HG03159 (cell line): ENCODE results near the gene AURKA.
"Not testable (repeated sequence)": the region's sequence is repeated elsewhere in the genome, so short reads cannot be mapped to it uniquely, and the experiment has no call there.

ENCODE experiments used
- ATAC-seq: cut with Tn5 transposase; IDR thresholded peaks from one replicate; pipeline ENCODE4 v1.9.1; 2021; ENCODE audit warnings: mild to moderate bottlenecking, moderate library complexity; ENCODE audit not compliant: unreplicated experiment

AURKA gene

DNA sequence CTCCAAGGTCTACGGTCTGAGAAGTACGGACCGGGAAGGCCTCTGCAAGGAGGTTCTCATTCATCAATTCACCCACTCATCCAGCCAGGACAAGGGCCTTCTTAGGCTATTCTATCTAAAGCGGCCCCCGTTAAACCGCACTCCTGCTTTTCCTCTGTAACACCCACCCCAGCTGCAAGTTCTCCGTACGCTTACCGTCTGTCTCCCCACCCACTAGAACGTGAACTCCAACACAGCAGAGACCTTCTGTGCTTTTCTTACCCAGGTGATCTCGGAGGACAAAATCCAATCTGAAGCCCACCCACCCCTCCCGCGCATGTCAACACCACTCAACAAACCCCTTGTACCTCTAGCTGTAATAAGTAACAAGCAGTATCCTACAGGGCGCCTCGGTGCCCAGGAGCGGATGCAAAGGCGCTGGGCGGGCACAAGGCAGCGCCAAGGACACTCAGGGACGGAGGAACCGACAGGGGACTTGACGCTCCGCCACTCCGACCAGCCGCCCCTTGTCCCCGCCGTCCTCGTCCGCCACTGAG is 351 bp downstream of the AURKA start:
- ATAC-seq = peak; percentile 38

DNA sequence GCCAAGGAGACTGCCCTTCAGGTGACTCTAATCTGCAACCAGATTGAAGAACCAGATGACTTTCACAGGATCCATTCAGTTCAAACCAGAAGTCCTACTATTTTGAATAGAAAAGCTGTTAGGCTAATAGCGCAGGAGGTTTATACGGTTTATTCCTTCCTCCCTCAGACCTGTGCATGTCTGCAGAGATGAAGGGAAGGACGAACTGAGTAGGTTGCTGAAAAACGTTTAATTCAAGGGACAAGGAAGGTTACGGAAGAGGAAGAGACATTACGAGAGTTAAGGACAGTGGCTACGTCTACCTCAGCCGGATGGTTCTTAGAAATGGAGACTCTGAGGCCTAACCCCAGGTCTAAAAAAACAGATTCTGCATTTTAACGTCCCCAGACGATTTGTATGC is 978 bp downstream of the AURKA start:
- ATAC-seq = no peak

DNA sequence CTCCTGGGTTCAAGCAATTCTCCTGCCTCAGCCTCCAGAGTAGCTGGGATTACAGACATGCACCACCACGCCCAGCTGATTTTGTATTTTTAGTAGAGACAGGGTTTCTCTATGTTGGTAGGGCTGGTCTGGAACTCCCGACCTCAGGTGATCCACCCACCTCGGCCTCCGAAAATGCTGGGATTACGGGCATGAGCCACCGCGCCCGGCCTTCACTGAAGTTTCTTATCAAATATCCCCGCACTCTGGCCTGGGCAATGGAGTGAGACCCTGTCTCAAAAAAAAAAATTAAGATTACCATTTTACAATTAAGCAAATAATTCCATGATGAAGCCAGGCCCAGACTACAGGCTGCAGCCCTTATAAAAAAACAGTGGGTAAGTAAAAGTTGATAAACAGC is 1.6 kb downstream of the AURKA start:
- ATAC-seq = not testable (repeated sequence)

DNA sequence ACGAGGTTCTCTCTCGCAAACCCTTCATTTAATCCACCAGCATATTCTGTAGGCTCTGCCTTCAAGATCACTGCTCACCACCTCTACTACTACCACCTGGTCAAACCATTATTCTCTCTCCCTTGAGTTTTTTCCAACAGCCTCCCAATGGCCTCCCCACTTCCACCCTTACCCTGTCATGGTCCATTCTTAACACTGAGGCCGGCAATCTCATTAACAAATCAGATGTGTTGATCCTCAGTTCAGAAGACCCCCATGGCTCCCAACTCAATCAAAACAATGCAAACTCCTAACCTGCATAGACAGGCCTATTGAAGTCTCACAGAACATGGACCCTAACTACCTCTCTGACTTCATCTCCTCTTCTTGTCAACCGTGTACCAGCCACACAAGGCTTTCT is 2.2 kb downstream of the AURKA start:
- ATAC-seq = no peak

DNA sequence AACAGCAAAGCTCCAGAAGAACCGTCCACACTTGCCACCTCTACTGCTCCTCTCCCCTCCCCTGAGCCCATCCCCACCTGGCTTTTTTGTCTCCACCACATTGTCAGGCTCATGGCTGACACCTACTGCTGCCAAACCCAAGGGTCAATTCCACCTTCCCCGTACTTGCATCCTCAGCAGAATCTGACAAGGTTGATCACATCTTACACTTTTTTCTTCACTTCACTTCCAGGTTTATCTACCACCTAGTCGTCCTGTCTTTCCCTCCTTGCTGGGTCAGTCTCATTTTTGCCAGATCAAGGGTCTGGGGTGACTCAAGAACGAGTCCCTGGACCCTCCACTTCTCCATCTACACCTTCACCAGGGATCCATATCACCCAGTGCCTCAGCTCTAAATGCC is 3.1 kb downstream of the AURKA start:
- ATAC-seq = no peak

DNA sequence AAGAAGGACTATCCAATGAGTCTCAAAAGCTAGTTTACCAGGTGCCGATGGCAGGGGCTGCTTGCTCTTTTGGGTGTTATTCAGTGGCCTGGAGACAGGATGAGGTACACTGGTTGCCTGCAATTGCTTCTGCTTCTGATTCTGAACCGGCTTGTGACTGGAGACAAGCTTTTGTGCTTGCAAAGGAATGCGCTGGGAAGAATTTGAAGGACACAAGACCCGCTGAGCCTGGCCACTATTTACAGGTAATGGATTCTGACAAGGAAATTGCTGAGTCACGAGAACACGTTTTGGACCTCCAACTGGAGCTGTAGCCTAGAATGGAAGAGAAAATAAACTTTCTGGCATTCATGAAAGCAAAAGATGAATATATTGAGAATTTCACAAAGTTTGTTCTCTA is 5.8 kb downstream of the AURKA start:
- ATAC-seq = no peak

DNA sequence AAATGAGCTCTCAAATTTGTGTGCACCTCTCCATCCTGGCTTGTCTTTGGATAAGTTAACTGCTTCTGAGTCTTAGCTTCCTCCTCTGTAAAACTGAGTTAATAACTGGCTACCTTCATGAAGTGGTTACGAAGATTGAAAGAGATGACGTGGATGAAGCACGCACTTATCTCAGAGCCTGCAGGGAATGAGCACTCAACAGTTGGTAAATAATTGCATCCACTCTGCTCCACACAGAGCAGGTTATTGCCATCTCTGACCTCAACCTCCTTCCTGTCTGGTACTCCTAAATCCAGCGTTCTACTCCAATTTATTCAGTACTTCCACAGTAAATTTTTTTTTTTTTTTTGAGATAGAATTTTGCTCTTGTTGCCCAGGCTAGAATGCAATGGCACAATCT is 6.9 kb downstream of the AURKA start:
- no peak for ATAC-seq

DNA sequence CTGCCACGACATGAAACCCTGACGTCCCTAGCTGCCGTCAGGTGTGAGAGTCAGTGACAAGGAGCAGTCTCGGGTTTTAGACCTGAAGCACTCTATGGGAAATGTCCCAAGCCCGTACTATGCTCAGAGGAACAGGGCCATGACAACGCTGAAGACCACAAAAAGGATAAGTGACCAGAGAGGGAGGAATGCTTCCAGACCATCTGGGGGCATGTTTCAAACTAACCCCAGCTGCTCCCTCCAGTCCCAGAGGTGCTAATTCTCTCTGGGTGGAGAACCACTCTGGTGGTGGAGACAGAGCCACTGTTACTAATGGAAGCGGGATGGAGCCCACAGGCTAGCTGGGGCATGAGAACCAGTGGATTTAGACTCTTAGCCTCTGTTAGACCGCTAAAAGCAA is 8.7 kb downstream of the AURKA start:
- no peak for ATAC-seq

DNA sequence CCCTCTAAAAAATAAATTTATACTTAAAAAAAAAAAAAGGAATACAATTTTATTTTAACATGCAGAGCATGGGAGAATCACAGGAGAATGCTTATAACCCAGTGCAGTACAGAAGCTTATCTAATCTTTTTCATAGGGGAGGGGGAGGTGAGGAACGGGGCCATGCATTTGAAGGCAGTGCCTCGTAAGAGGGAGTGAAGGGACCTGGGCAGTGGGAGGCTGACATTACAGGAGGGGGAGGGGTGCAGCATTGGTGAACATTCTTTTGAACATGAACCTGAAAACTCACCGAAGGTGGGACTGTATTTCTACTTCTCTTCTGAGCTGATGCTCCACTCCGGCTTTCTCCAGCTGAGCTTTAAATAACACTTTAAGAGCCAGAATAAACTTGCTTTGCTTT is 9.3 kb downstream of the AURKA start:
- no peak for ATAC-seq

DNA sequence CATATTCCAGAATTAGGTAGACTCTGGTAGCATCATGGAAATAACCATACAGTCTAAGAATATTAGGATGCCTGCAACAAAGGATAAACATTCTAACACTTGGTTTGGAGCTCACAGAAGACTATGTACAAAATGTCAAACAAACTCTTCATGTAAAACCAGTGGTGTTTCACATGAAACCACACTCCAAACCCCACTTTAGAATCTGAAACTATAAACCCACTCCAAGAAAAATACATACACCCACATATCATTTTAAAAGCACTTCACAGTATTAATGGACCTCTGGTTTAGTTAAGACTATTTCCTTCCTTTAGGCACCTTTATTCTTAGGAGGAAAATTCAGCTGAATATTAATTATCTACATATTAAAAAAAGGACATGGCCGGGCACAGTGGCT is 10.5 kb downstream of the AURKA start:
- no peak for ATAC-seq

DNA sequence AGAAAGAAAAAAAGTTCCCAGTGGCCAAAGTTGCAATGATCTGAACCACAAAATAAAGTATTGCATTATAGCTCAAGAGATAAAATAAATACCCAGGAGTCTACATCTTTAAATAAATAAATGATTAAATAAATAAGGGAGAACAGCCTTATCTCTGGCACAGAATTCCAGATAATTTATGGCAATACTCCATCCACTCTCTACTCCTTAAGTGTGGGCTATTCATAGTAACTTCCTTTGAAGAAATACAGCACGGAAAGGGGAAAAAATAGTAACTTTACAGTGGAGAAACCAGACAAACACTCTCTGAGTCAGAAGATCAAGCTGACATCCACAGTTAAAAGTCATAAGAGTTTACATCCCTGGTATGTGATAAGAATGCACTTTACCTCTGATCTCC is 11.6 kb downstream of the AURKA start:
- no peak for ATAC-seq

DNA sequence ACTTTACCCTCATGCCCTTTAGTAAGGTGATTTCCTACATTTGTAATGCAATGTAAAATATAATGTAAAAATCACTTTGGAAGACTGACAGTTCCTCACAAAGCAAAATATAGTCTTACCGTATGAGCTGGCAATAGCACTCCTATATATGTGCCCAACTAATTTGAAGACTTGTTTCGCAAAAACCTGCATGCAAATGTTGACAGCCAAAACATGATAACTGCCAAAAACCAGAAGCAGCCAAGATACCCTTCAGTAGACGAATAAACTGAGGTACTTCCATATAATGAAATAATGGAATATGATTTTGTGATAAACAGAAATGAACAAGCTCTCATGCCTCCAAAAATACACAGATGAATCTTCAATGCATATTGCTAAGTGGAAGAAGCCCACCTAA is 13.6 kb downstream of the AURKA start:
- ATAC-seq = no peak

DNA sequence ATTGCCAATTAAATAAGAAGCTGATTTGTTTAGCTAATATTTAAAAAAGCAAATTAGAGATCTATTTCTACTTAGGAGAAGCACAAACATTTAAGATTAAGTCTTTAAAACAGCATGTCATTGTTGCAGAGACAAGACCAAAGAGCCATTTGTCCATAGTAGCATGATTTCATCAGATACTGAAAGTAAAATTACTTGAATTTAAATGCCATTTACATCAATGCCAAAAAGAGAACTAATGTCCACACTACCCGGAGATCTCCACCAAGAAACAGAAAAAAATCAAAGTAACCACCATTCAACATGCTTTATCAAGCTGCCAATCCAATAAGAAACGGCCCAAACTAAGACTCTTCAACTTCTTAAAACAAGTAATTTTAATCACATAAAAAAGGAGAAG is 15.7 kb downstream of the AURKA start:
- ATAC-seq = no peak

DNA sequence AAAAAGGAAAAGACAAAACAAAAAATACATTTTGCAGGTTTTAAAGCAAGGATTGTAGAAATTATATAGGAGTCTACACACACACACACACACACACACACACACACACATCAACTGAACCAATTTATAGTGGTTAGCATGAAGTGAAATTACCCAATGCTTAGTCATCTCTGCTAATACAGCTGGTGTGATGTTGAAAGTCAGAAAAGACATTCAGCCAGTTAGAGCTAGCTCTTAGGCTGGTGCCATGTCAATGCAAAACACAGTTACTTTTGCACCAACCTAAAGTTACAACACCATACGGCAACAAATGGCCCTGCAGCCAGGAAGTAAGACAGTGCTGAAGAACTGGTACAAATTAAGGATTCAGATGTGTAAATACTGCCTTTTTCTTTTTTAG is 18.1 kb downstream of the AURKA start:
- no peak for ATAC-seq

DNA sequence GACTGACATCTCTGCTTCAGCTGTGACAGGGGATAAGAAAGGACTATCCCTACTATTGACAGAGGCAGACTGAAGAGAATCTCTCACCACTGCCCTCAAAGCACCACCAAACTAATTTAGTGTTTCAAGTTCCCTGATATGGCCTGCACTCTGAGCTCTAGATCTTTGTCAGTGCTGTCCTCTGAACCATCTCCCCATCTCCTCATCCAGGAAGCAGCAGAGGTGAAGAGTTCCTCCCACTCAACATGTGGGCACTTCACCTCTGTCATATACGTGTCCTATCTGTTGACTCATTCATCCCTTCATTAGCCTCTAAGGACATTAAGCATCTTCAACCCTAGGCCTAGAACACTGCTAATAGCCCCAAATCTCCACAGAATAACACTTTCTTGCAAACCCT is 19.2 kb downstream of the AURKA start:
- no peak for ATAC-seq

DNA sequence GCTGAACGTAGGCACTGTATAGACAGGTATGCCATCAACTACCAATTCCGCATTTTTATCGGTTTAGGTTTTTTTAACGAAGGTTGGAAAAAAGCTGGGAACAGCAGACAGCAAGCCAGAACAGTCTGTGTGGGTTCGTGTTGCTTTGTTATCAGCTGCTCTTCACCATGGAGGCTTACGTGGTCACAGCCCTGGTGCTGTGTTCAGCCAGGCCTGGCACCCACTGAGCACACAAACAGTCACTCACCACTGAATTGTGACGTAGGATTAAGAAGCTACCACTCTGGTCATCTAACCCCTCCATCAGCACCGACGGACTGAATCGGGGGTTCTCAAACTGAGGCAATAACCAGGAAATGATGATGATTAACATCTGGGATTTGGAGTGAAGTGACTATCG is 20.0 kb downstream of the AURKA start:
- no peak for ATAC-seq

DNA sequence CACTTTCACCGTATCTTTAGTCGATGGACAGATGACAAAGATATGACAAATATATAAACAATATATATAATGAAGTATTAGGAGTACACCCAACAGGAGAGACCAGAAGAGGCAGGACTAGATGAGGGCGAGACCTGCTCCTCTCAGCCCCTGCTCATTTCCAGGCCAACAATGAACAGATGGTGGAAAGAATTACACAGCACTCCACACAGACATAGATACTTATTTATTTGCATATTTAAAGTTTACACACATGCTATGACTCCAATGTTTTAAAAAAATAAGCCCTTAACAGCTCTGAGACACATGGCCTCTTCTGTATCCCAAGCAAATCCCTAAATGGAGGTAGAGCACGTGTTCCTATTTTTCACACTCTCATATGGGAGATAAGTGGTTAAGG is 22.8 kb downstream of the AURKA start:
- ATAC-seq = no peak

DNA sequence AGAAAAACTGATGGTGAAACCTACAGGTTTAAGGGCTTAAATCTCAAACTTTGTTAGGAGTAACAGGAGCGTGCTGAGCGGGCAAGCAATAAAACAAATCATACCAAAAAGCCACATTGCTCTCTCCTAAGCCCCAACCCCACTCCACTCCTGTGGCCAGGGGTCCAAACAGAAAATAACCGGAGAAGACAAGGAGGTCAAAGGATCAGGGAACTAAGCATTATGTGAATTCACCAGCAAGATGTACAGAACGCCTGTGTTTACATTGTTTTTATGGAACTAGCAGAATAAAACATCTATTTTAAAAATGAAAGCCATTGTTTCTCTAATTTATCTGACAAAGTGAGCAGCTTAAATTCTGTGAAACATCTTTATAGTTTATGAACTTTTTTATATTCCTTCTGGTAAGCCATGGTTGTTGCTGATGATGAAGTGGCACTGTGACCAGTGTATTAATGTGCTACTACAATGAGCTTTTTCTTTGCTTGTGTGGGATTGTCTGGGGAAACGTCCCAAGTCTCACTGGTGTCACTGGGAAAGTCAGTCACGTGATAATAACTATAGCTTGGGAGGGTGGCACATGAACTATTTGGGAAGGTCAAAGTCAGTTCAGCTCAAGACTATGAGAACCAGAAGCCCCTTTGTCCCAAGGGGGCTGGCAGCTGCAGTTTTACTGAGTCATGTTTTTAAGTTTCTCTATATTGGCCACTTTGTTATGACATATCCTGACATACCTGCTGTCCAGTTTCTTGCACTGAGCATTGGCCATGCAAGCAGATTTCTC is 23.5 kb downstream of the AURKA start:
- no peak for ATAC-seq

DNA sequence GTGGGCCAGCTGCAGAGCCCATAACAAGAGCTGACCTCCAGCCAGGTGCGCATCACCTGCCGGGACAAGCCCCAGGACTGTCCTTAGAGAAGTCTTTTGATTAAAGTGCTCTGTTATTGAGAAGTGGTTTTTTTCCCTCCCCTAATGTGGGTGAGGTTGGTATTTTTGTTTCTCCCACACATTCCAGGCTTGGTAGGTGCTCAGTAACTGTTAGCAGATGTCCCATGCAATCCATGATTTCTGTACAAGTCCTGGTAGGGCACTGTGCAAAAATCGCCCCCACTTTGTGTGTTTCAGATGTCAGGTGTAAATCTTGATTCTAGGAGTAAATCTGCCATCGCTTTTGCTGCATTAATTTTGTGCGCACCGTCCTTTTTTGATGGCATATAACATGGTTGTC is 28.5 kb downstream of the AURKA start:
- ATAC-seq = no peak

DNA sequence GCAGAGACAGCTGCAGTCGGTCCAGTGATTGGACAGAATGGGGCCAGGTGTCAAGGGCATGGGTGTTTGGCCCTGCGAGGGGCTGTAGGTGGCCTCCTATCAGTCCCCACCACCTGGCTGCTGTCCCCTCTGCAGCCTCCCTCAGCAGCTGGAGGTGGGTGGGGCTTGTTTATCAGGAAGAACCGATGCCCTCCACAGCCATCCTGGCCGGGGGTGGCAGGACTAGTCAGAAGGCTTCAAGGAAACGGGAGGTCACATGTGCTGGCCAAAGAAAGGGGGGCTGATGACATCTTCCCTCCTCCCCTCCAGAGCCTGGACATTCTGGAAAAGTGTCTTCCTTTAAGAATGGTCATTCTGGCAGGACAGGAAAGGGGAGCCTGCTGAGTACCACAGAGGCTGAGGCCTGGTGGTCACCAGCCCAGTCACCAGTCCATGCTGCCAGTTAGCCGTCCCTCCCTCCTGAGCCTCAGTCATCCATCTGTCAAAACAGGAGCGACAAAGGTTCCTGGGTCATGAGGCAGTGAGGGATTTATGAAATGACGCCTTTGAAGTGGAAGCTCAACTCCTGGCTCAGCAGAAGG is 29.1 kb downstream of the AURKA start:
- ATAC-seq = no peak

DNA sequence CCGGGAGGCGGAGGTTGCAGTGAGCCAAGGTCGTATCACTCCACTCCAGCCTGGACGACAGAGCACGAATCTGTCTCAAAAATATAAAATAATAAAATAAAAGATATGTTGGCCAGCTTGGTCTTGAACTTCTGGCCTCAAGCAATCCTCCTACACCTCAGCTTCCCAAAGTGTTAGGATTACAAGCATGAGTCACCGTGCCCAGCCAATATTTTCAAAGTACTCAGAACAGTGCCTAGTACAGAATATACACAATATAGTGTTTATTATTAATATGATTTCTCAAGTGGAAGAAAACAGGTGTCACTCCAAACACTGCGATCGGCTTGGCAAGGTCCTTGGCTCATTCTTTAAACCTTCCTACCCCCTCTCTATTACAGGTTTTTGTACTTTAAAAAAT is 30.1 kb downstream of the AURKA start:
- ATAC-seq = no peak

DNA sequence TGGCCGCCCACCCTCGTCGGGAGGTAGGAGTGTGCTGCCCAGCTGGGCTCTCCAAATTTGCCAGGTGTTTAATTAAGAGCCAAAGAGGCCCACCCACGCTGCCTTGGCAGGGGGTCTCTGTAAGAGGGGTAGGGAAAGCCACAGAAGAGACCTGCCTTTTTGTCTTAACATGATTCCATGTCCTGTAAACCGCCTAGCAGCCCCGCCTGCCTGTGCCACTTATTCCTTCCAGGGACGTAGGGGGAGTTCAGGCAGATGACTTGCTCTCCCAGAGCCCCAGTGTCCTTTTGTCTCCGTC is 31.2 kb downstream of the AURKA start:
- ATAC-seq = no peak
